ENCODE data around the gene UFL1.

DNA sequence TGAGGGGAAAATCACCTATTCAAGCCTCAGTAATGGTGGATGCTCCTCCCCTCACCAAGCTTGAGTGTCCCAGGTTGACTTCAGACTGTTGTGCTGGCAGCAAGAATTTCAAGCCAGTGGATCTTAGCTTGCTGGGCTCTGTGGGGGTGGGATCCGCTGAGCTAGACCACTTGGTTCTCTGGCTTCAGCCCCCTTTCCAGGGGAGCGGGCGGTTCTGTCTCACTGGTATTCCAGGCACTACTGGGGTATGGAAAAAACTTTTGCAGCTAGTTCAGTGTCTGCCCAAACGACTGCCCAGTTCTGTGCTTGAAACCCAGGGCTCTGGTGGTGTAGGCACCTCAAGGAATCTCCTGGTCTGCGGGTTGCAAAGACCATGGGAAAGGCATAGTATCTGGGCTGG lies 42.9 kb upstream of the UFL1 start:
- TF ChIP-seq CTCF (IDR thresholded peaks at IDR 0.05) (no peak), POLR2AphosphoS5 (IDR thresholded peaks at IDR 0.05) (no peak)

Measured in prostate gland (tissue), 2 donors.